IPS DF 6.9 (cell line): ENCODE results near the gene PTCHD4.

ENCODE experiments used
- DNase-seq: peaks from one replicate; pipeline ENCODE4 v3.0.0-alpha.2; 2013; ENCODE audit warnings: low read depth, low spot score
- H3K27ac ChIP-seq: one replicate; pipeline ENCODE4 v1.5.1; 2013; ENCODE audit warnings: low read length, control low read depth
- H3K27me3 ChIP-seq: 2 replicates; pipeline ENCODE4 v1.6.1; 2013; ENCODE audit warnings: mild to moderate bottlenecking, low read length; ENCODE audit not compliant: control insufficient read depth, insufficient read depth
- H3K36me3 ChIP-seq: 2 replicates; pipeline ENCODE4 v1.6.1; 2013; ENCODE audit warnings: low read length; ENCODE audit not compliant: control insufficient read depth, insufficient read depth
- H3K4me1 ChIP-seq: 2 replicates; pipeline ENCODE4 v1.6.1; 2013; ENCODE audit warnings: low read length; ENCODE audit not compliant: control insufficient read depth, insufficient read depth
- H3K4me3 ChIP-seq: 2 replicates; pipeline ENCODE4 v1.5.1; 2013; ENCODE audit warnings: mild to moderate bottlenecking, low read length
- H3K9me3 ChIP-seq: 2 replicates; pipeline ENCODE4 v1.6.1; 2013; ENCODE audit warnings: low read length, inconsistent platforms; ENCODE audit not compliant: control insufficient read depth, insufficient read depth
- WGBS: extraction: QIAGEN DNeasy Blood & Tissue Kit; methylation state at CpG from one replicate; pipeline ENCODE4 v1.1.7; 2013; ENCODE audit warnings: mixed read lengths, missing lambda C conversion rate; ENCODE audit not compliant: insufficient read length, insufficient coverage; 5-methylcytosine and 5-hydroxymethylcytosine counted together

Gene PTCHD4

GRCh38 chr6:48099713-48100587, 11.0 kb downstream of the PTCHD4 start:
- WGBS: no CpG with 5 or more reads among the region's 3 CpGs
- Histone ChIP-seq H3K27ac (no peak overlapping the region), H3K9me3 (no peaks in the 10 kb centered on the region)

DNA sequence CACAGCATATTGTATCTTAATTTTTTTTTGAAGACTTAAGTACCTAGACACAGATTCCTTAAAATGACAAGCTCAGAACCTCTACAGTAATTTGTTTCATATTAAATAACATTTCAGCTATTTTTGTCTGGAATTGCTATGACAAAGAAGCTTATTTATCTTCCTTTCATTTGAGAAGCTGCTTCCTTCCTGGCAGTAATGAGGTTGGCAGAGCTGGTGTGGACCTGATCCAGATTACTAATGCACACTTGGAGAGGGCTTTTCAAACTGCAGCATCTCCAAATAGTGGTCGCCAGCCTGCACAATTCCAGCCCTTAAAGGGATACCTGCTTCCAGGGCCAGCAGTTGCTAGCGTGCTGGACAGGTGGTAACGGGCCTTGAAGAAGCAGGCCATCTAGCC, 12.1 kb downstream of the PTCHD4 start:
- Histone ChIP-seq H3K27ac (no peak overlapping the region), H3K27me3 (no peaks in the 10 kb centered on the region), H3K4me1 (no peaks in the 10 kb centered on the region), H3K36me3 (no peaks in the 10 kb centered on the region; the same call in 1 of the 2 replicates), H3K9me3 (no peaks in the 10 kb centered on the region), H3K4me3 (no peak overlapping the region)
- DNase-seq: no peak
- WGBS: no CpG with 5 or more reads among the region's 3 CpGs

More at GRCh38 chr6:48099713-48100587, 11.0 kb downstream of the PTCHD4 start:
- Histone ChIP-seq H3K4me1 (no peaks in the 10 kb centered on the region), H3K4me3 (no peak overlapping the region), H3K27me3 (no peaks in the 10 kb centered on the region), H3K36me3 (no peaks in the 10 kb centered on the region; the same call in 1 of the 2 replicates)
- no peak for DNase-seq

- Histone ChIP-seq H3K27me3 (no peaks in the 10 kb centered on the region), H3K27ac (no peak overlapping the region), H3K4me3 (no peak overlapping the region), H3K9me3 (no peaks in the 10 kb centered on the region), H3K4me1 (no peaks in the 10 kb centered on the region), H3K36me3 (no peaks in the 10 kb centered on the region)
- no CpG with 5 or more reads among the region's 3 CpGs for WGBS
- no peak for DNase-seq
Measured at GRCh38 chr6:48092550-48093217, 18.3 kb downstream of the PTCHD4 start.

GRCh38 chr6:48090546-48090945, 20.5 kb downstream of the PTCHD4 start:
- no peak for DNase-seq
- no CpG with 5 or more reads among the region's 4 CpGs for WGBS
- Histone ChIP-seq H3K4me3 (no peak overlapping the region), H3K27ac (no peak overlapping the region), H3K36me3 (no peaks in the 10 kb centered on the region), H3K4me1 (no peaks in the 10 kb centered on the region), H3K27me3 (no peaks in the 10 kb centered on the region), H3K9me3 (no peaks in the 10 kb centered on the region)

DNA sequence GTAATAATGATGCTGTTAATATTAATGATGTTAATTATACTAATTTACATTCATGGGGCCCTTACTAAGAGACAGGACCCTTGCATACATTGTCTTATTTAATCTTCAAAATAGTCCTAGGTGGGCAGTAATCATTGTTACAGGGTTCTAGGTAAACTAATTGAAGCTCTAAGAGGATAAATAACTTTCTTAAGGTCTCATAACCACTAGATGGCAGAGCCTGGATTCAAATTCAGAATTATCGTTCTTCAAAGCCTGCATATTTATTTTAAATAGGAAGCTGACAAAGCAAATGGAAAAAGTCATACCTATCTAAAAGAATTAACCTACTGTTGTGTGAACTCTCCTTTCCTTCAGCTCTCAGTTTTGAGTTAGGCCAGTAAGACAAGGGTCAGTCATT, 23.5 kb downstream of the PTCHD4 start:
- no CpG with 5 or more reads among the region's 1 CpG for WGBS

DNA sequence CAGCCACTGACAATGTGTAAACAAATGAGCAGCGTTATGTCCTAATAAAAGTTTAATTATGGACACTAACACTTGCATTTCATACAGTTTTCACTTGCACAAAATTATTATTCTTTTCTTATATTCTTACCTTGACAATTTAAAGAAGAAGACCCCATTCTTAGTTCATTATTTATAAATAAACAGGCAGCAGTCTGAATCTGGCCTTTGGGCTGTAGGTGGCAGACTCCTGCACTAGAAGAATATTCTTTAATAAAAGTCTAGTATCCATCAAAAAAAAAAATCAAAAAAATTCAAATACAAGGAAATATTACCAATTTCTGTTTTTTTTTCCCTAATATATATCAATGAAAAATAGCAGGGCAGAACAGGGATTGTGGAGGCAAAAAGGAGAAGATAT, 24.8 kb downstream of the PTCHD4 start:
- no CpG with 5 or more reads among the region's 1 CpG for WGBS

More for the DNA sequence above, 23.5 kb downstream of the PTCHD4 start:
- Histone ChIP-seq H3K27me3 (no peaks in the 10 kb centered on the region), H3K4me1 (no peaks in the 10 kb centered on the region), H3K9me3 (no peaks in the 10 kb centered on the region), H3K36me3 (no peaks in the 10 kb centered on the region), H3K4me3 (no peak overlapping the region), H3K27ac (no peak overlapping the region)
- DNase-seq: no peak

GRCh38 chr6:48085131-48085741, 25.8 kb downstream of the PTCHD4 start:
- Histone ChIP-seq H3K9me3 (no peaks in the 10 kb centered on the region), H3K4me3 (no peak overlapping the region)

More for the DNA sequence above, 24.8 kb downstream of the PTCHD4 start:
- Histone ChIP-seq H3K36me3 (no peaks in the 10 kb centered on the region), H3K9me3 (no peaks in the 10 kb centered on the region), H3K4me1 (no peaks in the 10 kb centered on the region), H3K27ac (no peak overlapping the region), H3K27me3 (no peaks in the 10 kb centered on the region), H3K4me3 (no peak overlapping the region)
- DNase-seq: no peak

GRCh38 chr6:48084201-48084600, 26.8 kb downstream of the PTCHD4 start:
- Histone ChIP-seq H3K27me3 (no peaks in the 10 kb centered on the region), H3K4me3 (no peak overlapping the region), H3K27ac (no peak overlapping the region), H3K4me1 (no peaks in the 10 kb centered on the region), H3K9me3 (no peaks in the 10 kb centered on the region), H3K36me3 (no peaks in the 10 kb centered on the region)
- no peak for DNase-seq

More at GRCh38 chr6:48085131-48085741, 25.8 kb downstream of the PTCHD4 start:
- no peaks in the 10 kb centered on the region for H3K36me3 ChIP-seq
- no peaks in the 10 kb centered on the region for H3K27me3 ChIP-seq
- H3K4me1 ChIP-seq: no peaks in the 10 kb centered on the region
- no peak for DNase-seq
- no peak overlapping the region for H3K27ac ChIP-seq

DNA sequence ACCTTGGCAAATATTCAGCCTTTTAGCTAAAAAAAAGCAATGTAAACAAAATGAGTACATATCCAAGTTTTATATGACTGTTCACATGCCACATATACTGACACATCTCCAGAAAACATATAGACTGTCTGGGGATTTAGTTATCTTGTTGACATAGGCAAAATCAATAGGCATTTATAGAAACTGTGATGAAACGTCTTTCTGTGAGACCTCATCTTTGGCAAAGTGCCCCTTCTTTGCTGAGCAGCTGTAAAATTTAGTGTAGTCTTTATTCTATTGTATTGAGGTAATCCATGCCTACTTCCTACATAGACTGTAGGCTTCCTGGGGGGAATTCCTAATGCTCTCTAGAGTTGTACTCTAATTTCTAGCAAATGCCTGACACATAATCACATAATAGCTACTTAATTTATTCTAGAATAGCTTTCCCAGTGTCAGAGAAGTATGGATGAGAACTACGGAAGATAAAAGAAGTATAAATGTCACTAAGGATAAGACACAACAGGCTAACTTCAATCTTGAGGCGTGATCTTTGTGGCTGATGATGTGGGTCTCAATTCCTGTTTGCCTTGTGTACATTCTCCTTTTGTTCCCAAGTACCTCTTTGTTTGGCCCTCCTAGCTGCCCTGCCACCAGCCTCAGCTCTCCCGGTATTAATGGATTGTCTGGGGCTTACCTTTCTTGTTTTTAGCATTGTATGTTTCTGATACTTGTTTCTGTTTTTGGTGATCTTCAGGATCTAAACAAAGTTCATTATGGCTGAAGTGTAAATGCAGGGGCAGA, 30.6 kb downstream of the PTCHD4 start:
- Histone ChIP-seq H3K4me1 (no peaks in the 10 kb centered on the region), H3K27me3 (no peaks in the 10 kb centered on the region), H3K9me3 (no peaks in the 10 kb centered on the region), H3K27ac (no peak overlapping the region), H3K36me3 (no peaks in the 10 kb centered on the region), H3K4me3 (no peak overlapping the region)
- WGBS: no CpG with 5 or more reads among the region's 4 CpGs
- DNase-seq: no peak

GRCh38 chr6:48078120-48078519, 32.9 kb downstream of the PTCHD4 start:
- Histone ChIP-seq H3K4me1 (no peaks in the 10 kb centered on the region), H3K36me3 (no peaks in the 10 kb centered on the region), H3K27me3 (no peaks in the 10 kb centered on the region), H3K27ac (no peak overlapping the region), H3K4me3 (no peak overlapping the region), H3K9me3 (no peaks in the 10 kb centered on the region)
- DNase-seq: no peak
